Upper lobe of right lung (tissue), 1 donor: ENCODE results near the gene CD58. TPM values are rescaled to one million over a fixed set of nuclear protein-coding genes. Genes with fewer than 3 reads are reported as not detected.

Source experiments
- ATAC-seq: fragments of 200-7000 bp; cut with Tn5 transposase; one replicate; pipeline ENCODE4 v1.9.1; 2020; ENCODE audit warnings: mild to moderate bottlenecking, moderate library complexity
- DNase-seq: peaks from one replicate; pipeline ENCODE4 v3.0.0-alpha.2; 2020
- H3K27ac ChIP-seq: fragments of 200-600 bp; one replicate; pipeline ENCODE4 v1.8.0; 2022
- H3K27me3 ChIP-seq: fragments of 200-600 bp; one replicate; pipeline ENCODE4 v1.8.0; 2022; ENCODE audit warnings: mild to moderate bottlenecking
- H3K36me3 ChIP-seq: fragments of 200-600 bp; one replicate; pipeline ENCODE4 v1.8.0; 2022
- H3K4me1 ChIP-seq: fragments of 200-600 bp; one replicate; pipeline ENCODE4 v1.8.0; 2022
- H3K4me3 ChIP-seq: fragments of 200-600 bp; one replicate; pipeline ENCODE4 v1.8.0; 2022; ENCODE audit warnings: mild to moderate bottlenecking
- H3K9me3 ChIP-seq: fragments of 200-600 bp; one replicate; pipeline ENCODE4 v1.8.0; 2022
- intact Hi-C: fragments of 100-400 bp; cut with DNase I; formaldehyde crosslinking; loops from one replicate; pipeline ENCODE4 v1.11.0; 2022
- total RNA-seq: library from RNA; stranded (reverse); fragmentation: NEBNext Ultra II Directional; extraction: Animal tissue kit (Norgen Biotek cat#: 25700); gene quantifications from one replicate; pipeline ENCODE4 v1.2.1, GENCODE V29; 2021
- TF ChIP-seq, protein P1 (sequence below): fragments of 200-600 bp; IDR thresholded peaks from one replicate; pipeline ENCODE4 v1.8.0; 2022; ENCODE audit warnings: antibody characterized with exemption
- donor health status: DM: no; HTN: yes; CAD: no; lungs with severe emphysema.

CD58 gene
- total RNA-seq, 1 donor from 2014 or later, result 33.2 TPM

DNA sequence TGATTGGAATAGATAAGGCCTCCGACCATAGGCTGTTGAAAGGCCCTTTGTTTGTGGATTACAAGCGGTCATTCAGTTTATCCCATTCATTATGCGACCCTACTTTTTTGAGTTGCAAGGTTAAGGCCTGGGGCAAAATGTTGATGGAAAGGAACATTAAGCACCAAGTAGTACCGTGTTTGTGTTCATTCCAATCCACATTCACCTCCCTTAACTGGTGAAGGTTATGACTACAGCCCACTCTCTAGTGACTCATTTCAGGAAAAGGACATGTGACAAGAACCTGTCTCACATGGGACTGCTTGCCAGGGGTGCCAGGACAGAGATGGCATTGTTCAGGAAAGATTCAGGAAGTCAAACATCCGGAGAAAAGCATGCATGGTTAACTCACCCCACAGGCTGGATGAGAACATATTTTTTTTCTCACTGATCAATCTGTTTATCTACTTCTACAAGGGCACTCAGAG is 81.6 kb downstream of the CD58 start:
- Histone ChIP-seq H3K27ac (no peak overlapping the region), H3K36me3 (no peaks in the 10 kb centered on the region), H3K27me3 (no peaks in the 10 kb centered on the region), H3K4me3 (no peak overlapping the region), H3K4me1 (peaks cover 5% of the 10 kb centered on the region), H3K9me3 (no peaks in the 10 kb centered on the region)
- ATAC-seq (no peak), DNase-seq (no peak)
- TF ChIP-seq, protein P1, sequence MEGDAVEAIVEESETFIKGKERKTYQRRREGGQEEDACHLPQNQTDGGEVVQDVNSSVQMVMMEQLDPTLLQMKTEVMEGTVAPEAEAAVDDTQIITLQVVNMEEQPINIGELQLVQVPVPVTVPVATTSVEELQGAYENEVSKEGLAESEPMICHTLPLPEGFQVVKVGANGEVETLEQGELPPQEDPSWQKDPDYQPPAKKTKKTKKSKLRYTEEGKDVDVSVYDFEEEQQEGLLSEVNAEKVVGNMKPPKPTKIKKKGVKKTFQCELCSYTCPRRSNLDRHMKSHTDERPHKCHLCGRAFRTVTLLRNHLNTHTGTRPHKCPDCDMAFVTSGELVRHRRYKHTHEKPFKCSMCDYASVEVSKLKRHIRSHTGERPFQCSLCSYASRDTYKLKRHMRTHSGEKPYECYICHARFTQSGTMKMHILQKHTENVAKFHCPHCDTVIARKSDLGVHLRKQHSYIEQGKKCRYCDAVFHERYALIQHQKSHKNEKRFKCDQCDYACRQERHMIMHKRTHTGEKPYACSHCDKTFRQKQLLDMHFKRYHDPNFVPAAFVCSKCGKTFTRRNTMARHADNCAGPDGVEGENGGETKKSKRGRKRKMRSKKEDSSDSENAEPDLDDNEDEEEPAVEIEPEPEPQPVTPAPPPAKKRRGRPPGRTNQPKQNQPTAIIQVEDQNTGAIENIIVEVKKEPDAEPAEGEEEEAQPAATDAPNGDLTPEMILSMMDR, result no peak
- intact Hi-C loops, result no loop called here

DNA sequence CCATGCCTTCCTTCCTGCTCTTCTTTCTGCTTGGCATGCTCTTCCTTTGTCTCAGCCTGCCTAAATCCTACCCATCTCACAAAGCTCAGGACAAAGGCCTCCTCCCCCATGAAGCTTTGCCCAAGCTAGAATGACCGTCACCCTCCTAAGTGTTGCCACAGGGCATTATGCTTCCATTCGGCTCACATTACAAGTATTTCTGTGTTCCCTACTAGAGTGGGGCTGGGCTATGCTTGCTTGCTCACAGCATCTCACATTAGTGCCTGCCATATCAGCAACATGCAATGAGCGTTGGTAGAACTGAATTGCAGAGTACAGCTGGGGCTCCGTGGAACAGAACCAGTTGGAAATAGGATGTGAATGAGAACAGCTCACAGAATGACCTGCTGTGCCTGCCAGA is 82.8 kb downstream of the CD58 start:
- TF ChIP-seq, protein P1, result no peak
- ATAC-seq, result no peak
- no peak for DNase-seq
- Histone ChIP-seq H3K36me3 (no peaks in the 10 kb centered on the region), H3K27ac (no peak overlapping the region), H3K9me3 (no peaks in the 10 kb centered on the region), H3K27me3 (no peaks in the 10 kb centered on the region), H3K4me3 (no peak overlapping the region), H3K4me1 (peaks cover 9% of the 10 kb centered on the region)
- intact Hi-C loops, result no loop called here

DNA sequence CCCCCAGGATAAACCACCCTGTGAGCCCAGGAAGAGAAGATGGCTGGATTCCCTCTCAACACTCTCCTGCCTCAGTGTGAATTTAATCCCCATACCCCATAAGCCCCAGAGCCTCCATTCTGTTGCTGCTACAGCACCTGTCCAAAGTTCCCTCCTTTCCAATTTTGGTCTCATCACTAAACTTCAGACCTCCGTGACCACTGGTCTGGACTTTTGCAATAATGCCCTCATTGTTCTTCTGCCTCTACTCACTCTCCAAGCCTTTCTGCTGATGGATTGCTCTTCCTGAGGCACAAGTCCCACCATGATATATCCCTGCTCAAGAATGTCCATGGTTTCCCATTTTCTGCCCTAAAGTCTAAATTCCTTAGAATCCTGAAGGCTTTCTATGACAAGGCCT is 83.2 kb downstream of the CD58 start:
- H3K36me3 ChIP-seq, result no peaks in the 10 kb centered on the region
- intact Hi-C loops, result no loop called here
- peaks cover 9% of the 10 kb centered on the region for H3K4me1 ChIP-seq
- TF ChIP-seq, protein P1, result no peak
- no peak overlapping the region for H3K4me3 ChIP-seq
- no peaks in the 10 kb centered on the region for H3K9me3 ChIP-seq
- DNase-seq, result no peak
- no peak overlapping the region for H3K27ac ChIP-seq
- H3K27me3 ChIP-seq, result no peaks in the 10 kb centered on the region
- ATAC-seq, result no peak

DNA sequence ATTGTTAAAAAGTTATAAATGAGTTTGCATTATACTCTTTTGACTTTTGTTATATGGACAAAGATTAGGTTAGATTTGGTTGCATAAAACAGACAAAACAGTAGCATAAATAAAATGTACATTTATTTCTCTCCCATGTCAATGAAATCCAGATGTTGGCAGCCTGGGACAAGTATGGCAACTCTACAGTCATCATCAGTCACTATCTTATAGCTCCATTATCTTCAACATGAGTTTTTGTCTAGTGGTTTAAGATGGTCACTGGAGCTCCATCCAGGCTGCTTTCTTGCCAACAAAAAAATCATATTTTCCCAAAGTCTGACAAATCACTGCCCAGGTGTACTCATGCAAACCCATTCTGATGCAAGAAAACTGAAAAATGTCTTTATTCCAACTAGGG is 83.8 kb downstream of the CD58 start:
- Histone ChIP-seq H3K36me3 (no peaks in the 10 kb centered on the region), H3K4me1 (peaks cover 9% of the 10 kb centered on the region), H3K4me3 (no peak overlapping the region), H3K27me3 (no peaks in the 10 kb centered on the region), H3K9me3 (no peaks in the 10 kb centered on the region), H3K27ac (no peak overlapping the region)
- DNase-seq, result no peak
- TF ChIP-seq, protein P1, result no peak
- intact Hi-C loops, result no loop called here
- no peak for ATAC-seq

DNA sequence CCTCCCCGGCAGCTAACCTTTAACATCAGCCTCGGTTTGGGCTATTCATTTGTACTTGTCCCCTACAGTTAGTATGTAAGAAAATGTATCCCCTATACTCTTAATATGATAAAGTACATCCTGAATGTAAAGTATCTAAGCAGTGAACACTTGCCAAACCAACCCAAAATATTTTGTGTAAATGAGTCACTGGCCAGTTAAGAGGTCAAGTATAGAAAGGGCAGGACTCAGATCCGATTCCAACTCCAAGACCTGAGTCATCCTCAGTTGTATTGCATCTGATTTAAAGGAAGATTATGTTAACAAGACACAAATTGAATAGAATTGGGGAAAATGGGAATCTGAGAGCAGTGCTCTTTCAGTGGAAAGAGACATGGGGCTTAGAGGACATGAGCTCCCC is 84.4 kb downstream of the CD58 start:
- no peak for ATAC-seq
- intact Hi-C loops, result no loop called here
- TF ChIP-seq, protein P1, result no peak
- no peak overlapping the region for H3K4me3 ChIP-seq
- no peaks in the 10 kb centered on the region for H3K9me3 ChIP-seq
- H3K4me1 ChIP-seq, result peaks cover 9% of the 10 kb centered on the region
- no peak for DNase-seq
- no peaks in the 10 kb centered on the region for H3K36me3 ChIP-seq
- no peak overlapping the region for H3K27ac ChIP-seq
- no peaks in the 10 kb centered on the region for H3K27me3 ChIP-seq

DNA sequence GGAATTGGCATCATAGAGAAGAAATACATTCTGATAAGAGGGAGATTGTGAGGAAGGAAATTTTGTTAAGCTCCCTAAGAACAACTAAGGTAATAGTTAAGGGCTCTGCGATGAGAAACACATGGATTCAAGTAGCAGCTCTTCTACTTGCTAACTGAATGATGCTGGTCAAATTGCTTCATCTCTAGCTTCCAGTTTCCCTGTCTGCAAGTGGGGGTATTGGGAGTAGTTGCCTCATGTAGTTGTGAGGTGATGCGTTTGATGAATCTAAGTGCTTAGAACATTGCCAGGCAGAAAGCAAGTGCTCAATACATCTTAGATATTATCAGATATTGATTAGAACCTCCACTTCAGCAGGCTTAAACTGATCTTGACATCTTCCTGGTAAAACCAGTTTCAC is 84.8 kb downstream of the CD58 start:
- no peaks in the 10 kb centered on the region for H3K36me3 ChIP-seq
- DNase-seq (no peak), ATAC-seq (no peak)
- H3K4me1 ChIP-seq, result peaks cover 9% of the 10 kb centered on the region
- H3K9me3 ChIP-seq, result no peaks in the 10 kb centered on the region
- H3K4me3 ChIP-seq, result no peak overlapping the region
- no peak overlapping the region for H3K27ac ChIP-seq
- no peaks in the 10 kb centered on the region for H3K27me3 ChIP-seq
- intact Hi-C loops, result no loop called here
- TF ChIP-seq, protein P1, result no peak
